ENCODE data around the gene NPY2R. TPM values are rescaled to one million over a fixed set of nuclear protein-coding genes. Genes with fewer than 3 reads are reported as not detected.

The NPY2R gene
- total RNA-seq, 1 donor from 2014 or later = not detected

DNA sequence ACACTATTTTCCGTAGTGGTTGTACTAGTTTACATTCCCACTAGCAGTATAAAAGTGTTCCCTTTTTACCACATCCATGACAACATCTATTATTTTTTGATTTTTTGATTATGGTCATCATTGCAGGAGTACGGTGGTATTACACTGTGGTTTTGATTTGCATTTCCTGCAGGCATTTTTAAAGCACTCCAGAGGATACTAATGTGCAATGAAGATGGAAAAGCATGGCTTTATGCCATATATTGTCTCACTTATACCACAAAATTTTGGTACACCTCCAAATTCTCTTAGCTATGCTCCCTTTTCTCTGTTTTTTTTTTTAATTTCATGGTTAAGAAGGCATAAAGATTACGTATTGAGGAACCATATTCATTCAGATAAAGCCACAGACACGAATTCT, 35.1 kb upstream of the NPY2R start:
- TF ChIP-seq, protein P1, sequence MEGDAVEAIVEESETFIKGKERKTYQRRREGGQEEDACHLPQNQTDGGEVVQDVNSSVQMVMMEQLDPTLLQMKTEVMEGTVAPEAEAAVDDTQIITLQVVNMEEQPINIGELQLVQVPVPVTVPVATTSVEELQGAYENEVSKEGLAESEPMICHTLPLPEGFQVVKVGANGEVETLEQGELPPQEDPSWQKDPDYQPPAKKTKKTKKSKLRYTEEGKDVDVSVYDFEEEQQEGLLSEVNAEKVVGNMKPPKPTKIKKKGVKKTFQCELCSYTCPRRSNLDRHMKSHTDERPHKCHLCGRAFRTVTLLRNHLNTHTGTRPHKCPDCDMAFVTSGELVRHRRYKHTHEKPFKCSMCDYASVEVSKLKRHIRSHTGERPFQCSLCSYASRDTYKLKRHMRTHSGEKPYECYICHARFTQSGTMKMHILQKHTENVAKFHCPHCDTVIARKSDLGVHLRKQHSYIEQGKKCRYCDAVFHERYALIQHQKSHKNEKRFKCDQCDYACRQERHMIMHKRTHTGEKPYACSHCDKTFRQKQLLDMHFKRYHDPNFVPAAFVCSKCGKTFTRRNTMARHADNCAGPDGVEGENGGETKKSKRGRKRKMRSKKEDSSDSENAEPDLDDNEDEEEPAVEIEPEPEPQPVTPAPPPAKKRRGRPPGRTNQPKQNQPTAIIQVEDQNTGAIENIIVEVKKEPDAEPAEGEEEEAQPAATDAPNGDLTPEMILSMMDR (IDR thresholded peaks at IDR 0.05; ENCODE audit: partially characterized antibody, unreplicated experiment) = no peak
- Mint-ChIP-seq H3K36me3 (ENCODE audit: unreplicated experiment) (no peaks in the 10 kb centered on the region), H3K4me1 (ENCODE audit: low read depth, unreplicated experiment) (no peaks in the 10 kb centered on the region), H3K4me3 (ENCODE audit: unreplicated experiment) (no peak overlapping the region), H3K27ac (ENCODE audit: unreplicated experiment) (no peak overlapping the region), H3K27me3 (ENCODE audit: unreplicated experiment) (no peaks in the 10 kb centered on the region), H3K9me3 (ENCODE audit: unreplicated experiment) (no peaks in the 10 kb centered on the region)
- no peak for DNase-seq

DNA sequence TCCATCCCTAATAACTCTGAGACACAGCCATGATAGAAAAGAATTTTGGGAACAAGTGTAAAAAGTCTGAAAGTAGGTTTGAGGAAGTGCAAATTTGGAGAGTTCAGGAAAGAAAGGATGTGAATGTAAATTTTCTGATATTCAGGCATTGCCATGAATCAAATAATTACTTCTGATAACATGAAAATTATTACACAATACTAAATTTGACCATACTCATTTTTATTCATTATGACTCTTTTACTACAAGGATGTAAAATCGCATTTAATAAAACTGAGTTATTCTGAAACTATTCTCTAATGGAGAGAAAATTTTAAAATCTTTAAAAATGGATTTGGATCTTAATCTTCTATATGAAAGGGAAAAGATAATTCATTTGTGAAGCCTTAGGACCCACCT, 33.8 kb upstream of the NPY2R start:
- Mint-ChIP-seq H3K27me3 (ENCODE audit: unreplicated experiment) (no peaks in the 10 kb centered on the region), H3K36me3 (ENCODE audit: unreplicated experiment) (no peaks in the 10 kb centered on the region), H3K27ac (ENCODE audit: unreplicated experiment) (no peak overlapping the region), H3K9me3 (ENCODE audit: unreplicated experiment) (no peaks in the 10 kb centered on the region), H3K4me3 (ENCODE audit: unreplicated experiment) (no peak overlapping the region), H3K4me1 (ENCODE audit: low read depth, unreplicated experiment) (no peaks in the 10 kb centered on the region)
- no peak for DNase-seq
- TF ChIP-seq, protein P1 (IDR thresholded peaks at IDR 0.05; ENCODE audit: partially characterized antibody, unreplicated experiment) = no peak

DNA sequence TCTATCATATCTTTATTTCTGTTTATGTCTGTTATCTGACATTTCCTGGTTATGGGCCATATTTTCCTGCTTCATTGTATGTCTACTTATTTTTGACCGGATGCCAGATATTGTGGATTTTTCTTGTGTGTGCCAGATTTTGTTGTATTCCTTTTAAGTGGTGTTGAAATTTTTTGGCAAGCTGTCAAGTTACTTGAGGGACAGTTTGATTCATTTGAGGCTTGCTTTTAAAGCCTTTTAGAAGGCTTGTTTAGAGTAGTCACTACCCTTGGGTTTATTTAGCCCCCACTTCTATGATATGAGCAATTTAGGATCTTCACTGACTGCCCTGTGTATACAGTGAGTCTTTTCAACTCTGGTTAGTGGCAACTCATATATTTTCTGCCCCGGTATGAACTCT, 29.2 kb upstream of the NPY2R start:
- Mint-ChIP-seq H3K36me3 (ENCODE audit: unreplicated experiment) (no peaks in the 10 kb centered on the region), H3K27ac (ENCODE audit: unreplicated experiment) (no peak overlapping the region), H3K4me1 (ENCODE audit: low read depth, unreplicated experiment) (no peaks in the 10 kb centered on the region), H3K9me3 (ENCODE audit: unreplicated experiment) (no peaks in the 10 kb centered on the region), H3K27me3 (ENCODE audit: unreplicated experiment) (no peaks in the 10 kb centered on the region), H3K4me3 (ENCODE audit: unreplicated experiment) (no peak overlapping the region)
- no peak for DNase-seq
- TF ChIP-seq, protein P1 (IDR thresholded peaks at IDR 0.05; ENCODE audit: partially characterized antibody, unreplicated experiment) = no peak

DNA sequence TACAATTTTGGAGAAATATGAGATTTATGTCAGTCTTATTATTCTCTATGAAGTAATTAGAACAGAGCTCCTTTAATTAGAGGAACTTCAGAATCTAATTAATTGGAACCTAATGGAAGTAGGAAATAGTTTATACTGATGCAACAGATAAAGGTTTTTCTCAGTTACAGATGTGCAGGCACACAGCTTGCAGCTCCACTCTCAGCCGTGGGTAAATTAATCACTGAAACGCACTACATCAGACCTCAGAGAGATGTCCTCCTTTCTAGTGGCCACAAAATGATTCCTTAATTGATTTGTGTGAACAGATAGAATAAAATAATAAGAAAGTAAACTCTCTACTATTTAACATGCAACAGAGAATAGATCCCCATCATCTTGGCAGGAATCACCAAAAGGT, 21.5 kb upstream of the NPY2R start:
- DNase-seq = no peak
- H3K9me3 Mint-ChIP-seq (ENCODE audit: unreplicated experiment) = no peaks in the 10 kb centered on the region
- no peak overlapping the region for H3K4me3 Mint-ChIP-seq (ENCODE audit: unreplicated experiment)
- no peaks in the 10 kb centered on the region for H3K4me1 Mint-ChIP-seq (ENCODE audit: low read depth, unreplicated experiment)
- H3K27me3 Mint-ChIP-seq (ENCODE audit: unreplicated experiment) = no peaks in the 10 kb centered on the region
- TF ChIP-seq, protein P1 (IDR thresholded peaks at IDR 0.05; ENCODE audit: partially characterized antibody, unreplicated experiment) = no peak
- H3K36me3 Mint-ChIP-seq (ENCODE audit: unreplicated experiment) = no peaks in the 10 kb centered on the region
- no peak overlapping the region for H3K27ac Mint-ChIP-seq (ENCODE audit: unreplicated experiment)

DNA sequence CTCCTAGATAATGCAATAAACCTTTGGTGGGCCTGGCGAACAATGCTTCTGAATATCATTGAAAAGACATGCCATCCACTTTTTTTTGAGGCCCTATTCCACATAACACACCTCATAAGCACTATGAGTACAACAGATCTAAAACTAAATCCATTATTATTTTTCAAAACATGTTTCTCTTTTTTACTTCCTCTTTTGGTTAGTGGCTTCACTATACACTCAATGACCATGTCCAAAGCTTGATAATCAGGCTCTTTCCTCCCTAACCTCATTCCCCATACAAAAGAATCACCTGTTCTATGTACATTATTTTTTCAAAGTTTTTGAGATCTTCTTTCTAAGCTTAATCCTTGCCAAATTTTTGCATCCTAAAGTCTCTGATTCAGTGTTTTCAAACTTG, 20.4 kb upstream of the NPY2R start:
- no peaks in the 10 kb centered on the region for H3K9me3 Mint-ChIP-seq (ENCODE audit: unreplicated experiment)
- H3K36me3 Mint-ChIP-seq (ENCODE audit: unreplicated experiment) = no peaks in the 10 kb centered on the region
- DNase-seq = no peak
- H3K27ac Mint-ChIP-seq (ENCODE audit: unreplicated experiment) = no peak overlapping the region
- H3K4me3 Mint-ChIP-seq (ENCODE audit: unreplicated experiment) = no peak overlapping the region
- TF ChIP-seq, protein P1 (IDR thresholded peaks at IDR 0.05; ENCODE audit: partially characterized antibody, unreplicated experiment) = no peak
- no peaks in the 10 kb centered on the region for H3K4me1 Mint-ChIP-seq (ENCODE audit: low read depth, unreplicated experiment)
- H3K27me3 Mint-ChIP-seq (ENCODE audit: unreplicated experiment) = no peaks in the 10 kb centered on the region

Data from glutamatergic neuron (in vitro differentiated cells).